Upper lobe of left lung (tissue), 6 donors: Measurements from ENCODE around the gene C6orf47. TPM values are rescaled to one million over a fixed set of nuclear protein-coding genes. Genes with fewer than 3 reads are reported as not detected.
A peak's percentile ranks its signal among the peaks of the same experiment; 100 is the strongest.
"Not testable (repeated sequence)": the region's sequence is repeated elsewhere in the genome, so short reads cannot be mapped to it uniquely, and the experiment has no call there.

Experiments used
- ATAC-seq, 2 donors: fragments of 200-7000 bp; cut with Tn5 transposase; one replicate each; pipeline ENCODE4 v1.9.1; 2022; ENCODE audit warnings: mild to moderate bottlenecking in 2 of 2, moderate library complexity in 2 of 2; ENCODE audit not compliant: low FRiP score in 2 of 2
- DNase-seq, 2 donors: peaks; one replicate each; pipeline ENCODE4 v3.0.0-alpha.2; 2019 to 2020
- H3K27ac ChIP-seq, 4 donors: fragments of 200-600 bp; sonication (generic); one replicate each; pipeline ENCODE4 v1.5.1; 2016 to 2019
- H3K27me3 ChIP-seq, 4 donors: fragments of 200-600 bp; sonication (generic); one replicate each; pipeline ENCODE4 v1.5.1; 2017 to 2019
- H3K36me3 ChIP-seq, 4 donors: fragments of 200-600 bp; sonication (generic); one replicate each; pipeline ENCODE4 v1.5.1; 2016 to 2019
- H3K4me1 ChIP-seq, 4 donors: fragments of 200-600 bp; sonication (generic); one replicate each; pipeline ENCODE4 v1.5.1; 2018 to 2019
- H3K4me3 ChIP-seq, 4 donors: fragments of 200-600 bp; sonication (generic); one replicate each; pipeline ENCODE4 v1.5.1; 2017 to 2019; ENCODE audit warnings: mild to moderate bottlenecking in 2 of 4, moderate library complexity in 1 of 4
- H3K9me3 ChIP-seq, 4 donors: fragments of 200-600 bp; sonication (generic); one replicate each; pipeline ENCODE4 v1.5.1; 2018 to 2019
- CTCF ChIP-seq, 6 experiments: fragments of 450-650 bp in 4 of 6; fragments of 200-600 bp in 2 of 6; sonication (generic) in 2 of 6; IDR thresholded peaks; one replicate each; pipeline ENCODE4 v1.5.1; 2016 to 2019; ENCODE audit warnings: antibody characterized with exemption in 6 of 6
- EP300 ChIP-seq, 4 donors: sonication (generic); formaldehyde crosslinking; IDR thresholded peaks; one replicate each; pipeline ENCODE4 v1.5.1; 2017; ENCODE audit warnings: antibody characterized with exemption in 4 of 4, control low read depth in 2 of 4
- POLR2A ChIP-seq, 4 donors: fragments of 450-650 bp; IDR thresholded peaks; one replicate each; pipeline ENCODE4 v1.5.1; 2016 to 2017; ENCODE audit warnings: antibody characterized with exemption in 4 of 4, mild to moderate bottlenecking in 2 of 4
- POLR2AphosphoS5 ChIP-seq, 2 donors: sonication (generic); formaldehyde crosslinking; IDR thresholded peaks; one replicate each; pipeline ENCODE4 v1.5.1; 2017; ENCODE audit warnings: antibody characterized with exemption in 2 of 2
- WGBS, 2 donors: methylation state at CpG; one replicate each; pipeline ENCODE4 v1.1.5; 2017 to 2018; 5-methylcytosine and 5-hydroxymethylcytosine counted together
- total RNA-seq, 6 donors: library from RNA; depleted of rRNA in 4 of 6; stranded (reverse); fragments of >200 nt in 4 of 6; gene quantifications; one replicate each; pipeline versions ENCODE4 v1.1.0 to v1.2.1, GENCODE V29; 2016 to 2021
- donor health status: DM: no; HTN: no; CAD: no; lungs with moderate emphysema.
- donor health status: DM: no; HTN: yes; CAD: no; lungs with severe emphysema.

The C6orf47 gene, protein sequence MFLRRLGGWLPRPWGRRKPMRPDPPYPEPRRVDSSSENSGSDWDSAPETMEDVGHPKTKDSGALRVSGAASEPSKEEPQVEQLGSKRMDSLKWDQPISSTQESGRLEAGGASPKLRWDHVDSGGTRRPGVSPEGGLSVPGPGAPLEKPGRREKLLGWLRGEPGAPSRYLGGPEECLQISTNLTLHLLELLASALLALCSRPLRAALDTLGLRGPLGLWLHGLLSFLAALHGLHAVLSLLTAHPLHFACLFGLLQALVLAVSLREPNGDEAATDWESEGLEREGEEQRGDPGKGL
- 10 to 100 TPM; 25.0 to 30.1 (median 28.4) TPM for total RNA-seq

DNA sequence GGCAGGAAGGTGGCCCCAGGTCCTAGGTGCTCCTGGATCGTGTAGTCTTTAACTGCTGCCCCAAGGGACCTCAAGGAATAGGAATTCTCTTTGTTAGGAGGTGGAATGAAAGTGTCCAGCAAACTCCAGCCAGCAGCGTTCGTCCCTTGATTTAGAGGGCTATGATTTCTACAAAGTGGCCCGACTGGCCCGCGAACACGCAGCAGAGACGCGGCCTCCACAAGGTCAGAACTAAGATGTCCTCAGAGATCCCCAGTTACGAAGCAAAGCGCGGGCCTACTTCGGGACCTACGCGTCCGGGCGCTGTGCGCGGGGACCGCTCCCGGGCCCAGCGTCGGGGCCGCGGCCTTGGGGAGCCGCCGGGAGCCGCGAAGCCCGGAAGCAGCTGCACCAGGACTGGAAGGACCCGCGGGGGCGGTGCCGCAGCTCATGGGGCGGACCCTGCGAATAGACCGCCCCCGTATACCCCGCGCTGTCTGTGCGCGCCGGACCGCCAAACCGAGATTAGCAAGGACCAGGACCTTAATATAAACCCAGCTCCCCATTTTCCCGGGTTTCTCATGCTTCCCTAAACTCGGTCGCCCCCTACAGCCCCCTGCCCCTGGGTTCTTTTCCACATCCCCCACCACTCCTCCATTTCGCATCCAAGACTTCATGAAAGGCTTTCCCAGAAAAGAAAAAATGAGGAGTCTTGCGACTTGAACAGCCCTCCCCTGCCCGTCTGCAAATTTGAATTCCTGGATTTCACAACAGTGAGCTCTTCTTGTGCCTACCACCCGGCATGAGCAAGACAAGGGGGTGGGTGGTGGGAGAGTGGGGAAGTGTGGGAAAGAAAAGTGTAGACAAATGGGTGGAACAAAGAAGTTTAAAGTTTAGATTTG, at the start of gene C6orf47:
Gene C6orf47 (minus strand): TSS at position 398 of the 881 bp plus-strand sequence. CDS start 831 bp downstream, outside the sequence.
- ATAC-seq (peak; percentile 88 to 89), DNase-seq (peak; percentile 93 to 97)
- H3K27ac ChIP-seq = peak within 1 kb of the TSS; percentile 84 to 97 (median 90)
- H3K27me3 ChIP-seq = no peaks in the 10 kb centered on the region
- H3K4me3 ChIP-seq = peak within 1 kb of the TSS; percentile 64 to 92 (median 64)
- peaks cover 0 to 37% (median 17%) of the 10 kb centered on the region in 4 donors for H3K36me3 ChIP-seq
- H3K9me3 ChIP-seq = no peaks in the 10 kb centered on the region
- WGBS, 2 donors = 0 to 1% methylated on average over 36 to 42 of the region's 52 CpGs
- TF ChIP-seq POLR2AphosphoS5 (IDR thresholded peaks at IDR 0.05) (peak; percentile 91 to 95), EP300 (IDR thresholded peaks at IDR 0.05) (no peak), CTCF (IDR thresholded peaks at IDR 0.05) (peak in 1 of 6 experiments; percentile 14), POLR2A (IDR thresholded peaks at IDR 0.05) (peak; percentile 43 to 95 (median 86))
- peaks cover 46 to 68% (median 52%) of the 10 kb centered on the region in 4 donors for H3K4me1 ChIP-seq

DNA sequence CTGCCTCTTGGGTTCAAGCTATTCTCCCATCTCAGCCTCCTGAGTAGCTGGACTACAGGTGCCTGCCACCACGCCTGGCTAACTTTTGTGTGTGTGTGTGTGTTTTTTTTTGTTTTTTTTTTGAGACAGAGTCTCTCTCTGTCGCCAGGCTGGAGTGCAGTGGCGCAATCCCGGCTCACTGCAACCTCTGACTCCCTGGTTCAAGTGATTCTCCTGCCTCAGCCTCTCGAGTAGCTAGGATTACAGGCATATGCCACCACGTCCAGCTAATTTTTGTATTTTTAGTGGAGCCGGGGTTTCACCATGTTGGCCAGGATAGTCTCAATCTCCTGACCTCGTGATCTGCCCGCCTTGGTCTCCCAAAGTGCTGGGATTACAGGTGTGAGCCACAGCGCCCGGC, 48.6 kb upstream of the C6orf47 start:
- not testable (repeated sequence) for H3K4me3 ChIP-seq, ATAC-seq, H3K36me3 ChIP-seq, H3K27ac ChIP-seq, H3K27me3 ChIP-seq, H3K9me3 ChIP-seq
- DNase-seq = peak in 1 of 2 donors; percentile 66
- WGBS, 2 donors = 66 to 78% methylated on average over 11 of the region's 11 CpGs
- H3K4me1 ChIP-seq = peaks cover 4 to 13% (median 10%) of the 10 kb centered on the region in 4 donors

DNA sequence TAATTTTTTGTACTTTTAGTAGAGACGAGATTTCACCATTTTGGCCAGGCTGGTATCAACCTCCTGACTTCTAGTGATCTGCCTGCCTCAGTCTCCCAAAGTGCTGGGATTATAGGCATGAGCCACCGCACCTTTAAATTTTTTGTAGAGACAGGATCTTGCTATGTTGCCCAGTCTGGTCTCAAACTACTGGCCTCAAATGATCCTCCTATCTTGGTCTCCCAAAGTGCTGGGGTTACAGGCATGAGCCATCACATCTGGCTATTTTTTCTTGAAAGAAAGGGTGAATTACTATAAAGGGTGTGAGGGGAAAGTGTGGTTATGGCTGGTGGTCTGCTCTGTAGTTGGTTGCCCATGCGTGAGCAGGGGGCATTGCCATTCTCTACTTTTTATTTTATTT, 47.6 kb upstream of the C6orf47 start:
- Histone ChIP-seq H3K4me1 (peaks cover 8 to 20% (median 15%) of the 10 kb centered on the region in 4 donors), H3K27ac (no peak overlapping the region), H3K27me3 (no peaks in the 10 kb centered on the region), H3K36me3 (no peaks in the 10 kb centered on the region), H3K4me3 (no peak overlapping the region), H3K9me3 (no peaks in the 10 kb centered on the region)
- WGBS, 2 donors = 98 to 100% methylated on average over 3 of the region's 3 CpGs
- DNase-seq (no peak), ATAC-seq (no peak)
- TF ChIP-seq POLR2AphosphoS5 (IDR thresholded peaks at IDR 0.05) = no peak
- TF ChIP-seq CTCF (IDR thresholded peaks at IDR 0.05) = no peak
- no peak for TF ChIP-seq EP300 (IDR thresholded peaks at IDR 0.05)
- no peak for TF ChIP-seq POLR2A (IDR thresholded peaks at IDR 0.05)

DNA sequence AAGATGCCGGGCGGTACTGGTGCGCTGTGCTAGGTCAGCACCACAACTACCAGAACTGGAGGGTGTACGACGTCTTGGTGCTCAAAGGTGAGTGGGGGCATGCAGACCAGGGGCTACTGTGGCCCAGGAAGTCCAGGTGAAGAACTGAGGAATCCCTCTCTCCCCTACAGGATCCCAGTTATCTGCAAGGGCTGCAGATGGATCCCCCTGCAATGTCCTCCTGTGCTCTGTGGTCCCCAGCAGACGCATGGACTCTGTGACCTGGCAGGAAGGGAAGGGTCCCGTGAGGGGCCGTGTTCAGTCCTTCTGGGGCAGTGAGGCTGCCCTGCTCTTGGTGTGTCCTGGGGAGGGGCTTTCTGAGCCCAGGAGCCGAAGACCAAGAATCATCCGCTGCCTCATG, 47.1 kb upstream of the C6orf47 start:
- no peaks in the 10 kb centered on the region for H3K36me3 ChIP-seq
- WGBS, 2 donors = 79 to 92% methylated on average over 6 to 10 of the region's 10 CpGs
- no peak overlapping the region for H3K27ac ChIP-seq
- DNase-seq (no peak), ATAC-seq (no peak)
- TF ChIP-seq POLR2A (IDR thresholded peaks at IDR 0.05) = no peak
- TF ChIP-seq CTCF (IDR thresholded peaks at IDR 0.05) = no peak
- no peak for TF ChIP-seq POLR2AphosphoS5 (IDR thresholded peaks at IDR 0.05)
- TF ChIP-seq EP300 (IDR thresholded peaks at IDR 0.05) = no peak
- H3K4me1 ChIP-seq = peaks cover 8 to 20% (median 15%) of the 10 kb centered on the region in 4 donors
- H3K27me3 ChIP-seq = no peaks in the 10 kb centered on the region
- H3K9me3 ChIP-seq = no peaks in the 10 kb centered on the region
- H3K4me3 ChIP-seq = no peak overlapping the region

DNA sequence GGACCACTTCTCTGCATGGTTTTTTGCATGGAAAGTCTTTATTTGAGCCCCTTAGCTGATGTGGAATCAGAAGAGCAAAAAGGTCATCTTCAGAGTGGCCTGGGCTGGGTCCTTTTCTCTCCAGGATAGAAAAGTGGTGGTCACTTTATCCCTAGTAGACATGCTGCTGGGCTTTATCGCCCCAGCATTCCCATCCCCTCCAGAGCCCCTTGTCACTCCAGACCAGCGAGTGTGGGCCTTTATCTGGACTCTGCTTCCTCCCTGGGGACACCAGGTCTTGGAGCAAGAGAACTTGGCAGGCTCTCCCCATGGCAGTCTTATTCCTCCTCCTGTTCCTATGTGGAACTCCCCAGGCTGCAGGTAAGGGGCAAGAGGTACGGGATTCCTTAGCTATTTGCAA, 46.0 kb upstream of the C6orf47 start, which contains the start of gene LY6G6F:
Gene LY6G6F (plus strand): TSS at position 268 of the 400 bp plus-strand sequence. CDS start 41 bp downstream, at position 309.
- no peak for ATAC-seq
- WGBS, 2 donors = 50 to 73% methylated on average over 2 to 3 of the region's 3 CpGs
- H3K36me3 ChIP-seq = no peaks in the 10 kb centered on the region
- H3K27ac ChIP-seq = no peak within 1 kb of the TSS
- DNase-seq = no peak
- H3K9me3 ChIP-seq = no peaks in the 10 kb centered on the region
- peaks cover 16 to 25% (median 21%) of the 10 kb centered on the region in 4 donors for H3K4me1 ChIP-seq
- TF ChIP-seq CTCF (IDR thresholded peaks at IDR 0.05) (no peak), EP300 (IDR thresholded peaks at IDR 0.05) (no peak), POLR2A (IDR thresholded peaks at IDR 0.05) (no peak), POLR2AphosphoS5 (IDR thresholded peaks at IDR 0.05) (no peak)
- no peaks in the 10 kb centered on the region for H3K27me3 ChIP-seq
- H3K4me3 ChIP-seq = no peak within 1 kb of the TSS
